CD4-positive, alpha-beta T cell treated with Interleukin-17A for 1 hour (primary cell): Measurements from ENCODE around the gene SLC2A4RG.

ENCODE experiments used
- DNase-seq: peaks from one replicate; pipeline ENCODE4 v3.0.0-alpha.2; 2020

SLC2A4RG gene

GRCh38 chr20:63778034-63778752 lies 38.6 kb downstream of the SLC2A4RG start:
- no peak for DNase-seq

DNA sequence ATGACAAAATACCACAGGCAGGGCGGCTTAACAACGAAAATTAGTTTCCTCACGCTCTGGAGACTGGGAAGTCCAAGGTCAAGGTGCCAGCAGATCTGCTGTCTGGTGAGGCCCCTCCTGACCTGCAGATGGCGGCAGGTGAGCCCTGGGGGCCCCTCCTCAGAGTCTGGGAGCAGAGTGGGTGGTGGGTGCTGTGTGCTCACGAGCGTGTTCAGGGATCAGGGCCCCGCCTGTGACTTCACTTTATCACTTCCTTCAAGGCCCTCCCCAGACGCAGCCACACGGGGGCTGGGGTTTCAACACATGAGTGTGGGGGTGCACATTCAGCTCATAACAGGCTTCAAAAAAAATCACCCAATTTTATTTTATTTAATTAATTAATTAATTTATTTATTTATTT lies 39.3 kb downstream of the SLC2A4RG start:
- DNase-seq = no peak

DNA sequence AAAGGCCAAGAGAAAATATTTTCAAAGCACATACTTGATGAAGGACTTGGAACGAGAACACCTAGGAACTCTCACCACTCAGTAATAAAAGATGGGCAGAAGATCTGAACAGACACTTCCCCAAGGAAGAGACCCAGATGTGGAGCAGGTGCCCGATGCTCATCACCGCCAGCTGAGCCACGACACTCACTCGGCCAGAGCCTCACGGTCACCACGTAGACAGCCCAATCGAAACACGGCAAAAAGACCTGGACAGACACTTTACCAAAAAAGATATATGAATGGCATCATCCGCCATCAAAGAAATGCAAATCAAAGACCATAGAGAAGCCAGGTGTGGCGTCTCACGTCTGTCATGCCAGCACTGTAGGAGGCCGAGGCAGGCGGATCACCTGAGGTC lies 41.6 kb downstream of the SLC2A4RG start:
- no peak for DNase-seq

DNA sequence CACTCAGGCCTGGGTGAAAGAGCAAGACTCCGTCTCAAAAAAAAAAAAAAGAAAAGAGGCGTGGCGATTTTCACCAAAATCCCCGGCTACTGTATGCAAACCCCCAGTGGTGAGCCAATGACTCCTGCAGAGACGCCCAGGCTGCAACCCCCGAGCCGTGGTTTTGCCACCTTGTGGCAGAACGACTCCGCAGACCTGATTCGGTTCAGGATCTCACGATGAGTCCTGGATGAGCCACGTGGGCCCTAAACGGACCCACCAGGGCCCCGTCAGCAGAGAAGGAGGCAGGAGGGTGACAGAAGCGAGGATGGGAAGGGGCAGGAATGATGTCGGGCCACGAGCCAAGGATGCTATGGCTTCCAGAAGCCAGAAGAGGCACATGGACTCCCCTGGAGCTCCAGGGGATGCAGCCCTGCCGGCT lies 42.5 kb downstream of the SLC2A4RG start:
- peak; percentile 86 for DNase-seq

DNA sequence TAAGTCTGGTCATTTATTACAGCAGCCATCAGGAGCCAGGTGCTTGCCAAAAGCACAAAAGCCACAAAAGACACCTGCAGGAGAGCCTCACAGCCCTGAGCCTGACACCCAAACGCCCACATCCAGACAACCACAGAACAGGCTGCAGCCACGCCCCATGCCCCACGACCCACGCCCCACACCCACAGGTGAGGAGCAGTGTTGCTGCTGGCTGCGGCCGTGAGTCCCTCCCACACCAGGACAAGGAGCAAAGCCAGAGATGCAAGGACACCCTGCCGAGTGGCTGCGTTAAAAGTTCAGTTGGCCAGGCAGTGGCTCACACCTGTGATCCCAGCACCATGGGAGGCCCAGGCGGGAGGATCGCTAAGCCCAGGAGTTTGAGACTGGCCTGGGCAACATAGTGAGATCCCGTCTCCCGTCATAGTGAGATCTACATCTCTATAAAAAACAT lies 43.0 kb downstream of the SLC2A4RG start:
- DNase-seq = no peak

GRCh38 chr20:63783970-63784369 lies 44.4 kb downstream of the SLC2A4RG start:
- DNase-seq = no peak

DNA sequence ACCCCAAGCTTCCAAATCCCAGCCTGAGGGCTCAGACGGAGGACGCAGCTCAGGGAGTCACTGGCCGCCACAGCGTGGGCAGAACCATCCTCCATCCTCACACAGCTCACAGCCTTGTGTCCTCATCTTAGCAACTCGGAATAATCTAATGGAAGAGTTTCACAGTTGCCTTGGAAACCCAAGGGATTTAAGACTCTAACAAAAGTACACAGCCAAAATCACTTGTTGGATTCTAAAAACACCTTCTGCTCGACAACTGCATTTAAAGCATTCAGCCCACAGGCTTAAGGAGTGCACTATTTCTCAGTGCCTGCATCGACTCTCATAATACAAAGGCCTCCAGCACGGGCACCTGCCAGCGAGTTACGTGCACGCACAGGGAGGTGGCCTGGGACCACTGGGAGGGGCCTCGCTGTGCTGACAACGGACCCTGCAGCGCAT lies 46.1 kb downstream of the SLC2A4RG start:
- DNase-seq = no peak

DNA sequence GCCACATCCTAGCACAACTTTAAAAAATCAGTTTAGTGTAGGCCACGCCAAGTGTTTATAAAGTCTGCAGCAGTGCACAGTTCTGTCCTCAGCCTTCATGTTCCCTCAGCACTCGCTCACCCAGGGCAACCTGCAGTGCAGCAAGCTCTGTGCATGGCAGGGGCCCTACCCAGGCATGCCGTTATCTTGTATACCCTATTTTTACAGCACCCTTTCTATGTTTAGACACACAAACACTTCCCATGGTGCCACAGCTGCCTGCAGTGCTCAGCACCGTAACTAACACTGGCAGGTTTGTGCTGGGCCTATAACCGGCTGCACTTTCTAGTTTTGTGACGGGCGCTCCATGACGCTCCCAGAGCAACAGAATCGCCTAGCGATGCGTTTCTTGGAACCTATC lies 47.7 kb downstream of the SLC2A4RG start:
- no peak for DNase-seq

GRCh38 chr20:63787749-63788148 lies 48.2 kb downstream of the SLC2A4RG start:
- no peak for DNase-seq

DNA sequence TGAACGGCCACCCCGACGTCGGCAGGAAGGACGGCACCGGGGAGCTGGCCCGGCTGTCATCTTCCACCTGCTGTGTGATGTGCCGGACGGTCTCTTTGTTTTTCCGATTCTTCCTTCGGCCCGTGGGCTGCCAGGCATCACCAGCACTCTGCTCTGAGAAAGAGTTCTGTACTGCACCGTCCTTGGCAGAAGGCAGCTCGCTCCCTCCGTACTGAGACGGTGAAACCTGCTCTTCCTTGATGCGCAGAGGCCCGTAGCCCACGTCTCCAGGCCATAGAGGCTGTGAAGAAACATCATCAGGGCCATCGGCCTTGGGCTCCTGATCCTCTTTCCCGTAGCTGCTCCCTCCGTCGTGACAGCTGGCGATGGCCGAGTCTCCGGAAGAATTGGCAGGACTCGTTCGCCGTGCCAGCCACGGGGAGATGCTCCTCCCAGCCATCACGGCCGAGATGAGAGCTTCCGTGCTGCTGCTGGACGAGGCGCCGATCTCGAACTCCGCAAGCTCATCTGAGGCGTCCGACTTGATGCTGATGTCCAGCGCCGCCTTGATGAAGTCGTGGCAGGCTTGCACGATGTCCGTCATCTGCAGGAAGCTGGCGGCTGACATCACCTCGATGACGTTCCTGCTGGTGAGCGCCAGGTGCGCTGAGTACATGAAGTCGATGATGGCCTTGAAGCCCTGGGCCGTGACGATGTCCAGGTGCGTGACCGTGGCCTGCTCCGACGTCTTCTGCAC lies 50.4 kb downstream of the SLC2A4RG start:
- no peak for DNase-seq

DNA sequence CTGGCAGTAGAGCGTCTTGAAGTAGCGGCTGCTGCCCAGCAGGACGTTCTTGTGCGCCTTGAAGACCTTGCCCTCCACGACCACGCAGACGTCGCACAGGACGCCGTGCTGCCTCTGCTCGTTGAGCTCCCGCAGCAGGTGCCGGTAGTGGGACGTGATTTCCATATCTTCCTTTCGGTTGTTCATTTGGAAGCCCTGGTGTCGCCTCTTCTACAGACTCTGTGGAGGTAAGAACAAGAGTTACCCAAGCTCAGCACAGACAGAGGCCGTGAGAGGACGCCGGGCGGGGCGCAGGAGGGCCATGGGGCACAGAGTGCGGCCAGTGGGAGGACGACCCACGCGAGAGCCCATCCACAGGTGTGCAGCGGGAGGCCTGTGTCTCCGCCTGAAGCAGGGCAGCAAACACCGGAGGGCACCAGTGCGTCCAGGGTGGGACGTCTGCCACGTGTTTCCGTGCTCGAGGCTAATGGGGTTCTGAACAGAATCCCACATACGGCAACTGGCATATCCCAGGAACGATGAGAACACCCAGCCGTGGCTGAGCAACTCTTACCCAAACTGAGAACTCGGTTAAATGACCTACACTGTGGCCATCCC lies 51.1 kb downstream of the SLC2A4RG start:
- no peak for DNase-seq

DNA sequence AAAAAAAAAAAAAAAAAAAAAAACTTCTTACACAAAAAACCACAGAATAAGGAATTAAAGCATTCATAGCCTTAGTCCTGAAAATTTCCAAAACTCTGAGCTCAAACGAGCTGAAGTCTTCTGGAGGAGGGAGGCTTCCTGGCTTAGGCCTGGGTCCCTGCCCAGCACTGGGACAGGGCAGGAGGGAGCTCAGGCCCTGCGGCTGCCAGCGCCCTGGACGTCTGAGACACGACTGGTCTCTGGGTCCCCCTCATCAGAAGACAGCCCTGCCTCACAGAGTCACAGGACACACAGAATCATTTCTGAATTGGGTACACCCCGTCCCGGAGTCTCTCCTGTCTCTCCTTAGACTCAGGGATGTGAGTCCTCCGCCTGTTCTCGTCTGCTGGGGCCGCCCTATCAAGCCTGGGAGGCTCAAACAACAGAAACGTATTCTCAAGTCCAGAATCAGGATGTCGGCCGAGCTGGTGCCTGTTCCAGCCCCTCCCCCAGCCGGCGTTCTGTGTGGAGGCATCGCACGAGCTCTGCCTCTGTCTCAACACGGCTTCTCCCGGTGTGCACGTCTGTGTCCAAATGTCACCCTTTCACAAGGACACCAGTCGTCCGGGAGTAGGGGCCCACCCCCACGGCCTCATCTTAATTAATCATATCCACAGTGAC lies 52.1 kb downstream of the SLC2A4RG start:
- no peak for DNase-seq

- no peak for DNase-seq
Measured at GRCh38 chr20:63792866-63793265, 53.3 kb downstream of the SLC2A4RG start.
